GM19452 (cell line): ENCODE results near the gene LRRC47.

Source experiments
- ATAC-seq: cut with Tn5 transposase; IDR thresholded peaks from one replicate; pipeline ENCODE4 v1.9.1; 2021; ENCODE audit not compliant: unreplicated experiment

LRRC47 gene

GRCh38 chr1:3772715-3773571 lies 23.4 kb downstream of the LRRC47 start, which contains the start of gene SMIM1:
TSS of gene SMIM1 (plus strand) at chr1:3772749. CDS start at chr1:3775374, 2,625 bp downstream.
- peak; percentile 19 for ATAC-seq

- peak; percentile 72 for ATAC-seq
Observed at GRCh38 chr1:3772027-3772714, 24.1 kb downstream of the LRRC47 start.

GRCh38 chr1:3771108-3772026 lies 24.9 kb downstream of the LRRC47 start:
- ATAC-seq: no peak

- ATAC-seq: no peak
Observed at GRCh38 chr1:3770047-3770765, 26.1 kb downstream of the LRRC47 start.

- no peak for ATAC-seq
Observed at GRCh38 chr1:3768811-3769390, 27.4 kb downstream of the LRRC47 start.

GRCh38 chr1:3767328-3767925 lies 28.9 kb downstream of the LRRC47 start:
- no peak for ATAC-seq

- ATAC-seq: no peak
Observed at GRCh38 chr1:3763351-3764125, 32.8 kb downstream of the LRRC47 start.

GRCh38 chr1:3762873-3763228 lies 33.4 kb downstream of the LRRC47 start:
- no peak for ATAC-seq

GRCh38 chr1:3762151-3762872 lies 34.0 kb downstream of the LRRC47 start:
- no peak for ATAC-seq

- no peak for ATAC-seq
Observed at GRCh38 chr1:3761296-3762010, 34.8 kb downstream of the LRRC47 start.

- no peak for ATAC-seq
Observed at GRCh38 chr1:3759796-3760195, 36.5 kb downstream of the LRRC47 start.

- no peak for ATAC-seq
Observed at GRCh38 chr1:3759164-3759563, 37.1 kb downstream of the LRRC47 start.

- ATAC-seq: no peak
Observed at GRCh38 chr1:3756394-3756793, 39.9 kb downstream of the LRRC47 start.

GRCh38 chr1:3753656-3754454 lies 42.4 kb downstream of the LRRC47 start:
- ATAC-seq: no peak

GRCh38 chr1:3752400-3752945 lies 43.8 kb downstream of the LRRC47 start, which contains the start of gene CCDC27:
TSS of gene CCDC27 (plus strand) at chr1:3752450. CDS start at chr1:3752482, 32 bp downstream.
- ATAC-seq: no peak

- no peak for ATAC-seq
Observed at GRCh38 chr1:3750741-3751140, 45.6 kb downstream of the LRRC47 start.

GRCh38 chr1:3749512-3749911 lies 46.8 kb downstream of the LRRC47 start:
- ATAC-seq: no peak
